Measurements from ENCODE around the gene USP5. TPM values are rescaled to one million over a fixed set of nuclear protein-coding genes. Genes with fewer than 3 reads are reported as not detected.

The USP5 gene
- total and polyA plus RNA-seq, 2 donors (not counting 3 experiments of a cell fraction or from before 2014, with no cell fraction given): 68.9 to 135 TPM

- Histone ChIP-seq H3K4me1 (ENCODE audit: control insufficient read depth, extremely low read depth, insufficient read depth, low read length) (no peaks in the 10 kb centered on the region), H3K36me3 (ENCODE audit: control insufficient read depth in 2 of 2, extremely low read depth in 1 of 2, insufficient read depth in 2 of 2, low read length in 2 of 2) (peaks cover 6 to 72% of the 10 kb centered on the region in 2 experiments), H3K4me3 (replicated peaks in 1 of 3; ENCODE audit: insufficient read depth in 1 of 3, low read depth in 1 of 3, low read length in 3 of 3) (no peak overlapping the region), H4K20me1 (replicated peaks; ENCODE audit: control insufficient read depth, extremely low read depth, insufficient read depth, low read length) (no peaks in the 10 kb centered on the region), H3K27me3 (ENCODE audit: control insufficient read depth in 2 of 2, insufficient read depth in 2 of 2, low read length in 2 of 2) (no peaks in the 10 kb centered on the region), H3K9ac (replicated peaks; ENCODE audit: extremely low read depth, insufficient read depth, low read length) (no peak overlapping the region), H3K9me3 (replicated peaks; ENCODE audit: control insufficient read depth, insufficient read depth, low read length) (no peaks in the 10 kb centered on the region), H3K79me2 (ENCODE audit: control insufficient read depth, insufficient read depth, low read length) (no peaks in the 10 kb centered on the region), H3K9me1 (replicated peaks; ENCODE audit: control insufficient read depth, extremely low read depth, insufficient read depth, low read length) (no peaks in the 10 kb centered on the region), H3K4me2 (ENCODE audit: insufficient read depth, low read length) (no peak overlapping the region), H3K27ac (ENCODE audit: insufficient read depth, low read depth, low read length) (no peak overlapping the region), H2AFZ (ENCODE audit: low read depth, low read length) (no peak overlapping the region)
- intact Hi-C loops (cut with micrococcal nuclease): no loop called here
- dilution Hi-C loops (cut with MboI; ENCODE audit: extremely low pct_ligation_motif_present, low sequenced_read_pairs): no loop called here
- FAIRE-seq (no peak), DNase-seq (ENCODE audit: low read depth, low spot score) (no peak)
- no peak for TF ChIP-seq EZH2 (IDR thresholded peaks at IDR 0.05; ENCODE audit: borderline replicate concordance, low read depth, low read length, severe bottlenecking)
- TF ChIP-seq MAX (IDR thresholded peaks at IDR 0.05; ENCODE audit: insufficient read depth, insufficient read length): no peak
- no peak for TF ChIP-seq FOS (IDR thresholded peaks at IDR 0.05; ENCODE audit: borderline replicate concordance, insufficient read depth, low read length)
- TF ChIP-seq CTCF (IDR thresholded peaks at IDR 0.05; ENCODE audit: extremely low read depth in 1 of 2, insufficient read depth in 1 of 2, low read depth in 1 of 2, low read length in 2 of 2): no peak
- TF ChIP-seq JUN (IDR thresholded peaks at IDR 0.05; ENCODE audit: borderline replicate concordance, insufficient read depth, insufficient read length, low read depth): no peak
- no peak for TF ChIP-seq POLR2AphosphoS5 (IDR thresholded peaks at IDR 0.05; ENCODE audit: insufficient read depth, low read depth, low read length)
- TF ChIP-seq MYC (IDR thresholded peaks at IDR 0.05; ENCODE audit: low read depth, low read length): no peak
- ChIA-PET POLR2A (interaction anchor here (1.4 kb wide), 1 partner anchor 10 kb away, joined by 7 read pairs; the partner anchor contains the start of genes CDCA3 and USP5), CTCF (interaction anchor here (1.1 to 2.2 kb wide), 4 partner anchors 9 to 222 kb away, joined by 3 to 9 read pairs (median 3); partner anchors contain the start of genes CDCA3 and MLF2)
- no TSS peak for BruUV-seq (replicated peaks)
Observed at GRCh38 chr12:6842075-6842474, 9.9 kb upstream of the USP5 start.
